ENCODE data around the gene NEGR1. TPM values are rescaled to one million over a fixed set of nuclear protein-coding genes. Genes with fewer than 3 reads are reported as not detected.

The NEGR1 gene
- polyA plus RNA-seq, 1 donor from 2014 or later, result 47.4 TPM

GRCh38 chr1:72051538-72051937, 230.8 kb downstream of the NEGR1 start:
- H3K4me3 ChIP-seq (ENCODE audit: low read length), result no peak overlapping the region
- H3K4me2 ChIP-seq (ENCODE audit: low read length), result no peak overlapping the region
- H3K27me3 ChIP-seq (ENCODE audit: insufficient read depth, low read depth, low read length), result no peaks in the 10 kb centered on the region
- TF ChIP-seq TAF1 (IDR thresholded peaks at IDR 0.05; ENCODE audit: low read depth), result no peak
- TF ChIP-seq POLR2AphosphoS5 (IDR thresholded peaks at IDR 0.05), result no peak
- TF ChIP-seq SMC3 (conservative IDR thresholded peaks at IDR 0.05; ENCODE audit: poor library complexity), result no peak
- TF ChIP-seq CTCF (IDR thresholded peaks at IDR 0.05; ENCODE audit: poor library complexity, severe bottlenecking), result no peak
- no peak for TF ChIP-seq EZH2 (IDR thresholded peaks at IDR 0.05; ENCODE audit: borderline replicate concordance, insufficient read depth, low read length, poor library complexity, severe bottlenecking)
- no peak for TF ChIP-seq REST (IDR thresholded peaks at IDR 0.05; ENCODE audit: borderline replicate concordance)
- TF ChIP-seq RAD21 (conservative IDR thresholded peaks at IDR 0.05), result no peak
- no peak for TF ChIP-seq MXI1 (conservative IDR thresholded peaks at IDR 0.05; ENCODE audit: poor library complexity, severe bottlenecking)
- no peak for TF ChIP-seq EP300 (conservative IDR thresholded peaks at IDR 0.05; ENCODE audit: poor library complexity, severe bottlenecking)
- no peak overlapping the region for H3K27ac ChIP-seq (ENCODE audit: low read length)
- no peaks in the 10 kb centered on the region for H3K79me2 ChIP-seq (replicated peaks; ENCODE audit: insufficient read depth, low read length)
- no peaks in the 10 kb centered on the region for H3K36me3 ChIP-seq (ENCODE audit: insufficient read depth, low read length)
- no peaks in the 10 kb centered on the region for H4K20me1 ChIP-seq (ENCODE audit: insufficient read depth)
- no peaks in the 10 kb centered on the region for H3K9me3 ChIP-seq (ENCODE audit: low read length)
- no peak overlapping the region for H2AFZ ChIP-seq (ENCODE audit: low read depth, low read length)
- no peaks in the 10 kb centered on the region for H3F3A ChIP-seq (ENCODE audit: insufficient read depth, low read length, poor library complexity, severe bottlenecking)
- no peak overlapping the region for H3K9ac ChIP-seq (ENCODE audit: low read length)
- no peaks in the 10 kb centered on the region for H3K9me2 ChIP-seq (ENCODE audit: insufficient read depth, low read length)

- no peaks in the 10 kb centered on the region for H4K20me1 ChIP-seq (ENCODE audit: insufficient read depth)
- no peaks in the 10 kb centered on the region for H3F3A ChIP-seq (ENCODE audit: insufficient read depth, low read length, poor library complexity, severe bottlenecking)
These were observed 231.8 kb downstream of the NEGR1 start for GRCh38 chr1:72050551-72050950.

More at GRCh38 chr1:72050551-72050950, 231.8 kb downstream of the NEGR1 start:
- Histone ChIP-seq H3K9ac (ENCODE audit: low read length) (no peak overlapping the region), H3K27me3 (ENCODE audit: insufficient read depth, low read depth, low read length) (no peaks in the 10 kb centered on the region), H3K36me3 (ENCODE audit: insufficient read depth, low read length) (no peaks in the 10 kb centered on the region), H3K4me3 (ENCODE audit: low read length) (no peak overlapping the region), H3K9me2 (ENCODE audit: insufficient read depth, low read length) (no peaks in the 10 kb centered on the region), H3K9me3 (ENCODE audit: low read length) (no peaks in the 10 kb centered on the region), H2AFZ (ENCODE audit: low read depth, low read length) (no peak overlapping the region), H3K4me2 (ENCODE audit: low read length) (no peak overlapping the region), H3K79me2 (replicated peaks; ENCODE audit: insufficient read depth, low read length) (no peaks in the 10 kb centered on the region), H3K27ac (ENCODE audit: low read length) (no peak overlapping the region)
- TF ChIP-seq MXI1 (conservative IDR thresholded peaks at IDR 0.05; ENCODE audit: poor library complexity, severe bottlenecking) (no peak), RAD21 (conservative IDR thresholded peaks at IDR 0.05) (no peak), POLR2AphosphoS5 (IDR thresholded peaks at IDR 0.05) (no peak), CTCF (IDR thresholded peaks at IDR 0.05; ENCODE audit: poor library complexity, severe bottlenecking) (no peak), TAF1 (IDR thresholded peaks at IDR 0.05; ENCODE audit: low read depth) (no peak), REST (IDR thresholded peaks at IDR 0.05; ENCODE audit: borderline replicate concordance) (no peak), EP300 (conservative IDR thresholded peaks at IDR 0.05; ENCODE audit: poor library complexity, severe bottlenecking) (no peak), EZH2 (IDR thresholded peaks at IDR 0.05; ENCODE audit: borderline replicate concordance, insufficient read depth, low read length, poor library complexity, severe bottlenecking) (no peak), SMC3 (conservative IDR thresholded peaks at IDR 0.05; ENCODE audit: poor library complexity) (no peak)
